IgD-negative memory B cell (primary cell): ENCODE data around the gene TYW1B. TPM values are rescaled to one million over a fixed set of nuclear protein-coding genes. Genes with fewer than 3 reads are reported as not detected.
"Not testable (repeated sequence)": the region's sequence is repeated elsewhere in the genome, so short reads cannot be mapped to it uniquely, and the experiment has no call there.

Experiments used
- H3K27ac Mint-ChIP-seq, 3 donors: one replicate each; pipeline ENCODE4 v1.8.0; 2020 to 2022; ENCODE audit warnings: mild to moderate bottlenecking in 3 of 3, mixed read lengths in 3 of 3, moderate library complexity in 1 of 3
- H3K27me3 Mint-ChIP-seq: one replicate; pipeline ENCODE4 v1.8.0; 2021; ENCODE audit warnings: mixed read lengths
- H3K36me3 Mint-ChIP-seq: one replicate; pipeline ENCODE4 v1.8.0; 2020; ENCODE audit warnings: mild to moderate bottlenecking, mixed read lengths
- H3K4me1 Mint-ChIP-seq, 3 donors: one replicate each; pipeline ENCODE4 v1.8.0; 2020 to 2022; ENCODE audit warnings: mixed read lengths in 3 of 3, mild to moderate bottlenecking in 1 of 3
- H3K4me3 Mint-ChIP-seq, 4 donors: one replicate each; pipeline ENCODE4 v1.8.0; 2020 to 2022; ENCODE audit warnings: mild to moderate bottlenecking in 4 of 4, mixed read lengths in 4 of 4, moderate library complexity in 3 of 4
- H3K9me3 Mint-ChIP-seq, 3 donors: one replicate each; pipeline ENCODE4 v1.8.0; 2020 to 2021; ENCODE audit warnings: mixed read lengths in 3 of 3, mild to moderate bottlenecking in 1 of 3
- polyA plus RNA-seq: library from polyadenylated mRNA; unstranded; fragments of 300-500 nt; fragmentation: Illumina TruSeq; gene quantifications from one replicate; pipeline ENCODE4 v1.2.3, GENCODE V29; 2021

The TYW1B gene
- polyA plus RNA-seq, 1 donor from 2014 or later = 3.6 TPM

- not testable (repeated sequence) for H3K4me1 Mint-ChIP-seq, H3K27me3 Mint-ChIP-seq, H3K27ac Mint-ChIP-seq, H3K9me3 Mint-ChIP-seq, H3K4me3 Mint-ChIP-seq
- peaks cover 15% of the 10 kb centered on the region for H3K36me3 Mint-ChIP-seq
These were observed 222.1 kb downstream of the TYW1B start for GRCh38 chr7:72605863-72606431.

GRCh38 chr7:72604771-72605611 is 223.0 kb downstream of the TYW1B start:
- H3K36me3 Mint-ChIP-seq = peaks cover 13% of the 10 kb centered on the region
- H3K4me1 Mint-ChIP-seq, H3K27ac Mint-ChIP-seq, H3K9me3 Mint-ChIP-seq, H3K4me3 Mint-ChIP-seq, H3K27me3 Mint-ChIP-seq: not testable (repeated sequence)

GRCh38 chr7:72603476-72603875 is 224.5 kb downstream of the TYW1B start:
- H3K36me3 Mint-ChIP-seq = peaks cover 12% of the 10 kb centered on the region
- not testable (repeated sequence) for H3K4me1 Mint-ChIP-seq, H3K9me3 Mint-ChIP-seq, H3K4me3 Mint-ChIP-seq, H3K27me3 Mint-ChIP-seq, H3K27ac Mint-ChIP-seq

- H3K4me3 Mint-ChIP-seq = no peak overlapping the region
- H3K9me3 Mint-ChIP-seq = no peaks in the 10 kb centered on the region
- no peak overlapping the region for H3K27ac Mint-ChIP-seq
- H3K27me3 Mint-ChIP-seq = no peaks in the 10 kb centered on the region
- peaks cover 12% of the 10 kb centered on the region for H3K36me3 Mint-ChIP-seq
- H3K4me1 Mint-ChIP-seq = peaks cover 0 to 1% (median 0%) of the 10 kb centered on the region in 3 donors
These were observed 224.9 kb downstream of the TYW1B start for GRCh38 chr7:72603073-72603472.

GRCh38 chr7:72601683-72602082 is 226.3 kb downstream of the TYW1B start:
- H3K27ac Mint-ChIP-seq, H3K4me3 Mint-ChIP-seq: not testable (repeated sequence)
- peaks cover 11% of the 10 kb centered on the region for H3K36me3 Mint-ChIP-seq

GRCh38 chr7:72590023-72590422 is 238.0 kb downstream of the TYW1B start:
- H3K27me3 Mint-ChIP-seq, H3K4me1 Mint-ChIP-seq, H3K27ac Mint-ChIP-seq, H3K4me3 Mint-ChIP-seq: not testable (repeated sequence)
- peaks cover 21% of the 10 kb centered on the region for H3K36me3 Mint-ChIP-seq
- peaks cover 2 to 18% (median 9%) of the 10 kb centered on the region in 3 donors for H3K9me3 Mint-ChIP-seq

More at GRCh38 chr7:72601683-72602082, 226.3 kb downstream of the TYW1B start:
- not testable (repeated sequence) for H3K27me3 Mint-ChIP-seq, H3K4me1 Mint-ChIP-seq, H3K9me3 Mint-ChIP-seq

GRCh38 chr7:72587267-72587666 is 240.7 kb downstream of the TYW1B start:
- Mint-ChIP-seq H3K9me3 (peaks cover 2 to 16% (median 9%) of the 10 kb centered on the region in 3 donors), H3K36me3 (peaks cover 36% of the 10 kb centered on the region)
- H3K27me3 Mint-ChIP-seq, H3K4me3 Mint-ChIP-seq, H3K27ac Mint-ChIP-seq, H3K4me1 Mint-ChIP-seq: not testable (repeated sequence)

GRCh38 chr7:72584576-72584975 is 243.4 kb downstream of the TYW1B start:
- H3K4me1 Mint-ChIP-seq, H3K4me3 Mint-ChIP-seq, H3K27ac Mint-ChIP-seq, H3K9me3 Mint-ChIP-seq, H3K27me3 Mint-ChIP-seq: not testable (repeated sequence)
- H3K36me3 Mint-ChIP-seq = peaks cover 30% of the 10 kb centered on the region

GRCh38 chr7:72583620-72584361 is 244.2 kb downstream of the TYW1B start:
- H3K36me3 Mint-ChIP-seq = peaks cover 25% of the 10 kb centered on the region
- not testable (repeated sequence) for H3K4me3 Mint-ChIP-seq, H3K27me3 Mint-ChIP-seq, H3K27ac Mint-ChIP-seq, H3K4me1 Mint-ChIP-seq, H3K9me3 Mint-ChIP-seq

GRCh38 chr7:72580142-72580770 is 247.7 kb downstream of the TYW1B start:
- H3K36me3 Mint-ChIP-seq = peaks cover 18% of the 10 kb centered on the region
- H3K4me3 Mint-ChIP-seq, H3K9me3 Mint-ChIP-seq, H3K27ac Mint-ChIP-seq, H3K4me1 Mint-ChIP-seq, H3K27me3 Mint-ChIP-seq: not testable (repeated sequence)

GRCh38 chr7:72577107-72577506 is 250.9 kb downstream of the TYW1B start:
- Mint-ChIP-seq H3K27me3 (no peaks in the 10 kb centered on the region), H3K9me3 (no peaks in the 10 kb centered on the region), H3K4me1 (no peaks in the 10 kb centered on the region), H3K27ac (no peak overlapping the region), H3K4me3 (no peak overlapping the region), H3K36me3 (peaks cover 4% of the 10 kb centered on the region)

GRCh38 chr7:72561988-72562387 is 266.0 kb downstream of the TYW1B start:
- peaks cover 0 to 15% (median 3%) of the 10 kb centered on the region in 3 donors for H3K9me3 Mint-ChIP-seq
- H3K4me3 Mint-ChIP-seq, H3K27ac Mint-ChIP-seq, H3K36me3 Mint-ChIP-seq, H3K27me3 Mint-ChIP-seq, H3K4me1 Mint-ChIP-seq: not testable (repeated sequence)

GRCh38 chr7:72559546-72559945 is 268.5 kb downstream of the TYW1B start:
- not testable (repeated sequence) for H3K4me3 Mint-ChIP-seq, H3K27ac Mint-ChIP-seq, H3K36me3 Mint-ChIP-seq, H3K4me1 Mint-ChIP-seq, H3K27me3 Mint-ChIP-seq
- H3K9me3 Mint-ChIP-seq = peaks cover 0 to 16% (median 3%) of the 10 kb centered on the region in 3 donors

GRCh38 chr7:72556733-72557132 is 271.3 kb downstream of the TYW1B start:
- H3K36me3 Mint-ChIP-seq, H3K27ac Mint-ChIP-seq, H3K27me3 Mint-ChIP-seq, H3K4me1 Mint-ChIP-seq, H3K4me3 Mint-ChIP-seq: not testable (repeated sequence)
- H3K9me3 Mint-ChIP-seq = peaks cover 2 to 18% (median 4%) of the 10 kb centered on the region in 3 donors

- H3K36me3 Mint-ChIP-seq, H3K4me3 Mint-ChIP-seq, H3K27ac Mint-ChIP-seq, H3K27me3 Mint-ChIP-seq, H3K4me1 Mint-ChIP-seq: not testable (repeated sequence)
- H3K9me3 Mint-ChIP-seq = peaks cover 2 to 11% (median 4%) of the 10 kb centered on the region in 3 donors
These were observed 272.8 kb downstream of the TYW1B start for GRCh38 chr7:72555238-72555637.
